ENCODE data around the gene CFL1. TPM values are rescaled to one million over a fixed set of nuclear protein-coding genes. Genes with fewer than 3 reads are reported as not detected.
A peak's percentile ranks its signal among the peaks of the same experiment; 100 is the strongest.

CFL1 gene
- 1,079 and 1,089 TPM in 2 replicates for total RNA-seq

- H3K27ac Mint-ChIP-seq, result peak within 1 kb of the TSS; percentile 98
- DNase-seq, result peak; percentile 92
- ChIA-PET POLR2A (interaction anchor here (0.6 to 7.1 kb wide), 39 partner anchors 8 to 1840 kb away, joined by 3 to 340 read pairs (median 5); partner anchors contain the start of genes AP5B1, BANF1, BRMS1 and CCDC85B), CTCF (interaction anchor here (0.7 to 4.3 kb wide), 5 partner anchors 11 to 220 kb away, joined by 4 to 63 read pairs (median 10); partner anchors contain the start of genes CCDC85B, FIBP and SIPA1)
- H3K9me3 Mint-ChIP-seq, result no peaks in the 10 kb centered on the region
- ATAC-seq (ENCODE audit: low read depth), result peak; percentile 62
- peaks cover 55% of the 10 kb centered on the region for H3K36me3 Mint-ChIP-seq (ENCODE audit: low read depth)
- TF ChIP-seq CTCF (IDR thresholded peaks at IDR 0.05), result no peak
- intact Hi-C loops (cut with micrococcal nuclease), result loop anchor here (1.0 to 5.0 kb wide), 12 partner anchors 15 to 741 kb away; partner anchors contain the start of genes AP5B1, C11orf68, DRAP1 and EFEMP2
- H3K4me3 Mint-ChIP-seq, result peak within 1 kb of the TSS; percentile 99
- no peaks in the 10 kb centered on the region for H3K27me3 Mint-ChIP-seq
- H3K4me1 Mint-ChIP-seq, result peaks cover 65% of the 10 kb centered on the region
Measured at GRCh38 chr11:65857853-65858680, at the start of gene CFL1. TSS of gene CFL1 (minus strand) at chr11:65858180. CDS start at chr11:65858099, 81 bp downstream.

DNA sequence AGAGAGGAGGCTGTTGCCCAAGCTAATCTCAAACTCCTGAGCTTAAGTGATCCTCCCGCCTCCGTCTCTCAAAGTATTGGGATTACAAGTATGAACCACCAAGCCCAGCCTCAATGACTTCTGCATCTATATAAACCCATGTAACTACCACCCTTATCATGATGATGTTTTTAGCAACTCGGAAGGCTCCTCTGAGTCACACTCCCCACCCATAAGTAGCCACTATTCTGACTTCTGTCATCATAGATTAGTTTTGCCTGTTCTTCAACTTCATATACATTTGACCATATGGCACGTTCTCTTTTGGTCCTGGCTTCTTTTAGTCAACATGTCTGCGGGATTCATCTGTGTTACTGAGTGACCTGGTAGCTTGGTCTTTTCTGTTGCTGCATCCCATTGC is 48.6 kb upstream of the CFL1 start:
- peaks cover 4% of the 10 kb centered on the region for H3K4me1 Mint-ChIP-seq
- no peaks in the 10 kb centered on the region for H3K36me3 Mint-ChIP-seq (ENCODE audit: low read depth)
- H3K4me3 Mint-ChIP-seq, result no peak overlapping the region
- no peak overlapping the region for H3K27ac Mint-ChIP-seq
- intact Hi-C loops (cut with micrococcal nuclease), result no loop called here
- no peak for ATAC-seq (ENCODE audit: low read depth)
- DNase-seq, result no peak
- no peak for TF ChIP-seq CTCF (IDR thresholded peaks at IDR 0.05)
- CTCF ChIA-PET, result no interaction called here
- POLR2A ChIA-PET, result interaction anchor here (0.8 to 1.4 kb wide), 2 partner anchors 11 to 13 kb away, joined by 3 to 4 read pairs; no protein-coding TSS in a partner anchor
- peaks cover 16% of the 10 kb centered on the region for H3K27me3 Mint-ChIP-seq
- H3K9me3 Mint-ChIP-seq, result no peaks in the 10 kb centered on the region

DNA sequence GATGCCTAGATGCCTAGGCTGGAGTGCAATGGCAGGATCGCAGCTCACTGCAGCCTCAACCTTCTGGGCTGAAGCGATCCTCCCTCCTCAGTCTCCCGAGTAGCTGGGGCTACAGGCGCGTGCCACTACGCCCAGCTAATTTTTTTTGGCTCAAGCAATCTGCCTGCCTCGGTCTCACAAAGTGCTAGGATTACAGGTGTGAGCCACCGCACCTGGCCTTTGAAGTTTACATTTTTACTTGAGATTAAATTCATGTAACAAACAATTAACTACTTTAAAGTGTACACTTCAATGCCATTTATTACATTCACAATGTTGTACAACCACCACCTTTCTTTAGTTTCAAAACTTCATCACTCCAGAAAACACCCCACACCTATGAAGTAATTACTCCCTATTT is 45.7 kb upstream of the CFL1 start:
- ChIA-PET CTCF (no interaction called here), POLR2A (interaction anchor here (0.6 kb wide), 1 partner anchor 1024 kb away, joined by 3 read pairs; no protein-coding TSS in a partner anchor)
- no peak for TF ChIP-seq CTCF (IDR thresholded peaks at IDR 0.05)
- no peaks in the 10 kb centered on the region for H3K36me3 Mint-ChIP-seq (ENCODE audit: low read depth)
- no peak for DNase-seq
- H3K9me3 Mint-ChIP-seq, result no peaks in the 10 kb centered on the region
- H3K4me3 Mint-ChIP-seq, result no peak overlapping the region
- H3K27ac Mint-ChIP-seq, result no peak overlapping the region
- peaks cover 5% of the 10 kb centered on the region for H3K27me3 Mint-ChIP-seq
- no peak for ATAC-seq (ENCODE audit: low read depth)
- H3K4me1 Mint-ChIP-seq, result peaks cover 11% of the 10 kb centered on the region
- intact Hi-C loops (cut with micrococcal nuclease), result no loop called here

DNA sequence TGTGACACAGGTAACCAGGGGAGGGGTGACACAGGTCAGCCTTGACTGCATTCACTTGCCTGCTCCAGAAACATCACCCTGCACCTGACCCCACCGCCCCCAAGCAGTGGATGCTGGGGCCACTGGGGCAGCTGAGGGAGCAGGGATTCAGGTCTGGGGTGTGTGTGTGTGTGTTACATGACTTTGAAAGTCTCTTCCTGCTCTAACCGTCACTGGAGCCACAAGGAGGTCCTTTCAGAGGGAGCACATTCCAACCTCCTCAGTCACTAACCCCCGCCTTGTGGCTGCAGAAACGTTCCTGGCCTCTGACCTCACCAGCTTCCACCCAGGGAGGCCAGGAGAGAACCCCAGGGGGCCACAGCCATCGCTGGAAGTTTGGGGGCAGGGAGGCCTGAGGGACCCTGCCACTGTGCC is 45.1 kb upstream of the CFL1 start:
- ChIA-PET CTCF (no interaction called here), POLR2A (interaction anchor here (0.9 kb wide), 1 partner anchor 12 kb away, joined by 3 read pairs; the partner anchor contains the start of gene CCDC85B)
- ATAC-seq (ENCODE audit: low read depth), result no peak
- peaks cover 11% of the 10 kb centered on the region for H3K4me1 Mint-ChIP-seq
- no peak for TF ChIP-seq CTCF (IDR thresholded peaks at IDR 0.05)
- H3K27me3 Mint-ChIP-seq, result peaks cover 5% of the 10 kb centered on the region
- no peaks in the 10 kb centered on the region for H3K9me3 Mint-ChIP-seq
- H3K4me3 Mint-ChIP-seq, result no peak overlapping the region
- H3K36me3 Mint-ChIP-seq (ENCODE audit: low read depth), result no peaks in the 10 kb centered on the region
- intact Hi-C loops (cut with micrococcal nuclease), result no loop called here
- DNase-seq, result no peak
- no peak overlapping the region for H3K27ac Mint-ChIP-seq

- H3K4me3 Mint-ChIP-seq, result peak overlapping the region; percentile 72
- CTCF ChIA-PET, result interaction anchor here (1.0 to 2.7 kb wide), 4 partner anchors 10 to 17 kb away, joined by 4 to 11 read pairs (median 8); partner anchors contain the start of genes CCDC85B and FIBP
- no peaks in the 10 kb centered on the region for H3K9me3 Mint-ChIP-seq
- ATAC-seq (ENCODE audit: low read depth) (no peak), DNase-seq (no peak)
- TF ChIP-seq CTCF (IDR thresholded peaks at IDR 0.05), result no peak
- peaks cover 13% of the 10 kb centered on the region for H3K4me1 Mint-ChIP-seq
- H3K36me3 Mint-ChIP-seq (ENCODE audit: low read depth), result no peaks in the 10 kb centered on the region
- H3K27me3 Mint-ChIP-seq, result peaks cover 2% of the 10 kb centered on the region
- intact Hi-C loops (cut with micrococcal nuclease), result loop anchor here (1.0 kb wide), 2 partner anchors 11 to 18 kb away; partner anchors contain the start of genes C11orf68, CCDC85B and DRAP1
- no peak overlapping the region for H3K27ac Mint-ChIP-seq
- POLR2A ChIA-PET, result interaction anchor here (0.6 to 2.9 kb wide), 13 partner anchors 11 to 335 kb away, joined by 3 to 49 read pairs (median 7); partner anchors contain the start of genes BANF1, C11orf68, CCDC85B and CTSW
Measured at GRCh38 chr11:65900899-65901180, 42.9 kb upstream of the CFL1 start.

All from activated B cell treated with CpG ODN at 0.5 μM for 24 hours (primary cell).